ENCODE measurements around the gene POSTN.

DNA sequence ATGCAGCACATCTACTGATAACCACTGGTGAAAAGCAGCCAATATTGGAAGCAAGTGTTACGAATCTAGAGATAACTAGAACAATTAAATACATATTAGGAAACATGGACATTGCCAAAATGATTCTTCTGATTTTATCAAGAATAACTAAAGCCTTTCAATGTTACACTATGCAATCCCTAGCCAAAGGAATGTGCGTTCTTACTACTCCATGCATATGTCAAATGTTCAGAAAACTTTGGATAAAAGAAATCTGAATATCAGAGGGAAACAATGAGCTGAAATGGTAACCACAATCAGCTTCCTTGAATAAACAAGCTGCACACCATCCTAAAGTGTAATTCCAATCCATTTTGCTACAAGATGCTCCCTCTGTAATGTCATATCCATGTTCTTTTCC lies 951 bp upstream of the POSTN start:
- TF ChIP-seq CTCF (IDR thresholded peaks at IDR 0.05; ENCODE audit: insufficient read depth, low read length, poor library complexity, severe bottlenecking), result no peak
- no peak for TF ChIP-seq EZH2phosphoT487 (conservative IDR thresholded peaks at IDR 0.05; ENCODE audit: low read length)
